ENCODE data around the gene CLDN5.

The CLDN5 gene

DNA sequence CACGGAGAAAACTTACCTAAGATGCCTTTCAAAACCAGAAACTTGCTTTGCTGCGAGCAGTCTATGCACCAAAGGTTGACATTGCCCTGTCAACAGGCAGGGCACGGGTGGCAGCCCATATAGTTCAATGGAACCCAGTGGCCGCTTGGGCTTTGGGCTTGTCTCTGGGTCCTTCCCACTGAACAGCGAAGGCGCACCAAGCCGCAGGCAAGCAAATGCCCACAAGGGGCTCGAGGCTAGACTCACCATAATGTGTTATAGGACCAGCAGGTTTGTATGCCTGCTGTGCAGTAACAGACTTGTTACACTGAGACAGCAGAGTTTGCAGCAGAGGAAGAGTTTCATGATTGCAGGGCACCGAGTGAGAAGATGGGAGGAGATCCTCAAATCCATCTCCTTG is 20.3 kb downstream of the CLDN5 start:
- DNase-seq (ENCODE audit: low read depth): no peak

DNA sequence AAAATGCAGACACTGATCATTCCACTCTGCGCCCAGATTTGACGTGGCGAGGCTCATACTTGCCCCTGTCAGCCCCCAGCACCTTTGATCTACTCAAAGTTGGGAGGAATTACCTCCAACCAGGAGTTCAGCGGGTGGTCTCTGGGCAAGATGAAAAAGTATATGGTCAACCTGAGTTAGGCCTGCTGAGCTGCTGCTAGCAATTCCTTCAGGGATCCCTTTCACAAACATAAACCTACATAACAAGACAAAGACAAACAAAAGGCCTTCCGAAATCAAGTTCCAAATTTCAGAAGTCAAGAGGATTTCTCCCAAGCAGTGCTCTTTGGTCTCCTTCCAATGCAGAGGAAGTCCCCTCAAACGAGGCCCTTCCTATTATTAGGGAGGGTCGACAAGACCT is 20.8 kb downstream of the CLDN5 start:
- no peak for DNase-seq (ENCODE audit: low read depth)

DNA sequence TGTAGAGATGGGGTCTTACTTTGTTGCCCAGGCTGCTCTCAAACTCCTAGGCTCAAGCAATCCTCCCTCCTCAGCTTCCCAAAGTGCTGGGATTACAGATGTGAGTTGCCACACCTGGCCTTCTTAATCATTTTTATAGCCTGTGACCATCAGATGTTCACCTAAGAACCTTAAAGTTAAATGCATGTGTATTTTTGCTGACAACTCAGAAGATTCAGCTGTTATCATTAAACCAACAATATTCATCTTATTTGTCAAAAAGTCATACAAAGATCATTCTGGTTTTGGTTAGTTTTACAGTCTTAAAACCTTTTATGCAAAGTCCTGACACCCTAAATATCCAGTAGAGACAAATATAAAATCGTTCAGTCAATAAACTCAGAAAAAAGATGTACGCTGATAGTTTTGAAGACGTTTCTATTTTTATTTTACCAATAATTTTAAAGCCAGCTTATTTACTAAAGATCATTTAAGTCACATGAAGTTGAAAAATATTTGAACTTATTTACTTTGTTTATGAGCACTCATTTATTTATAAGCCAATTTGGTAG is 22.2 kb downstream of the CLDN5 start:
- DNase-seq (ENCODE audit: low read depth): no peak

DNA sequence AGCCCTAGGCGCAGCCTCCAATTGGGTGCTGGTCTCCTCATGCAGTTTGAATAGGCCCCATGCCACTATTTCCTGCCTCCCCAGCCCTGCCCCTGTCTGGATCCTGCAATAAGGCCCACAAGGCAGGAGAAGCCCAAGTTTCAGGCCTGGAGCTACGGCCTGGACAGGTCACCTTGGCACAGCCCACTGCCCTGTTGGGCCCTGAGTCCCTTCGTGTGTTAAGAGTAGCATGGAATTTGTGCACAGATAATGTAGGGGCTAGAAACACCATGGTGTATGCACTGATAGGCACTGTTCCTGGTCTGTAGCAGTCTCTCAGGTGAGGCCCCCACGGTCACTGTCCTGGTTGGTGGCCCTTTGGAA is 24.3 kb downstream of the CLDN5 start:
- DNase-seq (ENCODE audit: low read depth): no peak

DNA sequence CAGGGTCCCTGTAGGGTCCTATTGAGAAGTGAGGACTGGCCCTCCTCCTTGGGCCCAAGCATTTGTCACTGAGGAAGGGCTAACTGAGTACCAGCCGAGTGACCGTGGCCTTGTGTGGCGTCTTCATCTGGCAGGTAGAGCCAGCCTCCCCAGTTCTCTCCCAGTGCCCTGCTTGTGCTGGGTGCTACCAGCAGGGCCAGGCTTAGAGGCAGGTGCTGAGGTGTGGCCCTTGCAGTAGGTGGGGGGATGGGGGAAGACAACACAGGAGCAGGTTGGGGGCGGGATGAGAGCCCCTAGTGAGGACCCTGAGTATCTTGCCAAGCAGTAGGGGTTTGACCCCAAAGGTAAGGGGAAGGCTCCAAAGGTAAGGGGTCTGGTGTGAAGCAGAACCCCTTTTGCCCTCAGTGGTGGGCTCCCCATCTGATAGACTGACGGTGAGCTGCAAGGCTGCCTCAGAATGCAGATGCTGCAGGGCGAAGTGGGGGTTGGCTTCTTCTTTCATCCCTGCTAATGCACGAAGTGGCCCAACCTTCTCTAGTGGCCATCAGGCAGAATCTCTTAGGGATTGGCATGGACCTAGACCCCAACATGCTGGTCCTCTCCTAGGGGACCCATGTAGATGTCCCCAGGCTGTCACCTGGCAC is 24.9 kb downstream of the CLDN5 start:
- no peak for DNase-seq (ENCODE audit: low read depth)

DNA sequence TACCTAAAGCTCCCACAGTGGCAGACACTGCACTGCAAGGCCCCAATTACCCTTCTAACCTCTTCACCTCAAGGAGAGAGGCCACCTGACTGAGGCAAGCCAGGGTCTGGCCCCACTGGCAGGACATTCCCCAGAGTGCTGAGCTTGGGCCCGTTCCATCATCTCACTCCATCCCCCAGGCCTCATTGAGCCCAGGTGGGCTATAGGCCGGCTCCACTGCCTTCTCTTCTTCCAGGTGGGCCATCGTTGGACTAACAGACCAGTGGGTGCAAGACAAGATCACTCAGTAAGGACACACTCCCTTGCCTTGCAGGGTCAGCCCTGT is 25.4 kb downstream of the CLDN5 start:
- no peak for DNase-seq (ENCODE audit: low read depth)

DNA sequence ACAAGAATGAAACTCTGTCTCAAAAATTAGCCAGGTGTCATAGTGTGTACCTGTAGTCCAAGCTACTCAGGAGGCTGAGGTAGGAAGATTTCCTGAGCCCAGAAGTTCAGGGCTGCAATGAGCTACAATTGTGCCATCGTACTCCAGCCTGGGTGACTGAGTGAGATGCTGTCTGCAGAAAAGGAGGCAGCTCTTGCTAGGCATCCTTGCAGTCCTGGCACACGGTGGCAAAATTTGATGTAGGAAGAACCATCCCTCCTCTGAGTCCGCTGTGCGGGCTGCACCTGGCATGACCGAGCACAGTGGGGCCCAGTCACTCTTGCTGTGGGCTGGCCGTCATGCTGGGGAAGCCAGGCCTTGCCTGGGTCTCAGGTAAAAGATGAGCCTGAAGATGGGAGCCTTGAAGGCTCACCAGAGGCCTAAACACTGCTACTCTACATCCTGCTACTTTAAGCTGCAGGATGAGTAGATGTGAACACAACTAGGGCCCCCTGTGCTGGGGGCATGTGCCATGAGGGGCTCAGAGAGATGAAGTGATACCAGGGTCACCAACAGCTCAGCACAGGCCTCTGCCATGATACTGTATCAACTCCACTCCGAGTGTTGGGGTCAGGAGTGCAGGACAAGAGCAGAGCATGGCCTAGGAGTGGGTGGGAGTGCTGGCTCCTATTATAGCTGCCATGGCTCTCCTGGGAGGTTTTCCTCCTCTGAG is 25.9 kb downstream of the CLDN5 start:
- no peak for DNase-seq (ENCODE audit: low read depth)

DNA sequence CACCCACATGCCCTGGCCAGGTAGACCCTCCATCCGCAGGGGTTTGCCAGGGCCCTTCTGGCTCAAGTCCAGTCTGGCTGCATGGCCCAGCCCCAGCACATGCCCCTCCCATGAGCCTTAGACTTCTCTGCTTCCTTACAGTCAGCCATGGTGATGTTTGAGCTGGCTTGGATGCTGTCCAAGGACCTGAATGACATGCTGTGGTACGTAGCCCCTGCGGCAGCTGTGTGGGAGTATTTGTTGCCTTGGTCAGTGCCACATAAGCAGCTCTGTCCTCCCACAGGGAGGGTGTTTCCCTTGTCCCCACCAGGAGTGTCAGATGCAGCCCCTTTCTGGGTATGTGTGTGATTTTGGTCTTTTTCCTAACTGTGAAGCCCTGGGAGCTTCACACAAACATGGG is 27.0 kb downstream of the CLDN5 start:
- peak; percentile 85 for DNase-seq (ENCODE audit: low read depth)

DNA sequence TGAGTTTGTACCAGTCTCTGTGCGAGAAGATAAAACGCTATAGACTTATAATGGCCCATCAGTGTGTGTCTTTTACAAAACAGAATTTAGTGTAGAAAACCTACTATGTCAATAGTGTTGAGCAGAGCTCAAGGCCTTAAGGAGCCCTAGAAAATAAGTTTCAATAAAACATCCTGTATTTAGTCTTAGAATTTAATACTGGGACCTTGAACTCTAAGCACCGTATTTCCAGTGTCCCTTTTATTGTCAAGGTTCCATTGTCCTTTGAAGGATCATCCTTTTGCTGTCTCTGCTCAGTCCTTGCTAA is 27.9 kb downstream of the CLDN5 start:
- no peak for DNase-seq (ENCODE audit: low read depth)

DNA sequence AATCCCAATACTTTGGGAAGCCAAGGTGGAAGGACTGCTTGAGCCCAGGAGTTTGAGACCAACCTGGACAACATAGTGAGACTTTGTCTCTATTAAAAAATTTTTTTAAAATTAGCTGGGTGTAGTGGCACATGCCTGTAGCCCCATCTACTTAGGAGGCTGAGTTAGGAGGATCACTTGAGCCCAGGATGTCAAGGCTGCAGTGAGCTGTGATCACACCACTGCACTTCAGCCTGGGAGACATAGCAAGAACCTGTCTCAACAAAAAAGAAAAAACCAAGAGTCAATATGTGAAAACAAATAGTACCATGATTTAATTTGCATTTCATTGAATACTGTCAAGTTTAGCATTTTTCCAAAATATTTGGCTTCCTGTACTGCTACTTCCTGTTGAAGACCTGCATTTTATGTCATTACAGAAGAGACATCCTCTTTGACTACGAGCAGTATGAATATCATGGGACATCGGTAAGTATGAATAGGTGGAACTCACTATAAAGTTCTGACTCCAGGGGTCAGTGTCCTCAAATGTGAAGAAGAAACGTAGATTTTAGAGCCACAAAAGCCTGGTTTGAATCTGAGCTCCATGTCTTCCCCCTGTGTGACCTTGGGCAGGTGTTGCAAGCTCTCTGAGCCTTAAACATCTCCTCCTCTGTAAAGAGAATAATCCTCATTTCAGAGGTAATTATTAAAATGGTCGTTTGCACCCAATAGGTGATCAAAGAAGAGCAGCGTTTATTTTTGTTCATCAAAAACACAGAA is 28.5 kb downstream of the CLDN5 start:
- DNase-seq (ENCODE audit: low read depth): peak; percentile 42

DNA sequence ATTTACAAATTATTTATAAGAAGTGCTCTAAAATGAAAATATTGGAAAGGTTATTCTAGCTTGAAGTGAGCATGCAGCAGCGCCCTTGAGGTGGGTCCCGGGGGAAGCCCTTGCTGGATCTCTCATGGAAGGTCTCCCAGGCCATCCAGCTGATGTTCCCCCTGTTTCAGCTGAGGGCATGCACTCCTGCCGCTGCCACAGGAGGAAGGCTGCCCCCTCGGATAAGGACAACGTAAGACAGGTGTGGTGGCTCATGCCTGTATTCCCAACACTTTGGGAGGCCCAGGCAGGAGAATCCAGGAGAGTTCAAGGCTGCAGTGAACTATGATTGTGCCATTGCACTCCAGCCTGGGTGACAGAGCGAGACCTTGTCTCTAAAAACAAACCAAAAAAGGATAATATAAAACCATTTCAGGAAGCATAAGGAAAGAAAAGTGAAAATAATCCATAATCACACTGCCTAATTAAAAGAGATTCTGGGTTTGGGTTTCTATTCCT is 29.5 kb downstream of the CLDN5 start:
- DNase-seq (ENCODE audit: low read depth): no peak

DNA sequence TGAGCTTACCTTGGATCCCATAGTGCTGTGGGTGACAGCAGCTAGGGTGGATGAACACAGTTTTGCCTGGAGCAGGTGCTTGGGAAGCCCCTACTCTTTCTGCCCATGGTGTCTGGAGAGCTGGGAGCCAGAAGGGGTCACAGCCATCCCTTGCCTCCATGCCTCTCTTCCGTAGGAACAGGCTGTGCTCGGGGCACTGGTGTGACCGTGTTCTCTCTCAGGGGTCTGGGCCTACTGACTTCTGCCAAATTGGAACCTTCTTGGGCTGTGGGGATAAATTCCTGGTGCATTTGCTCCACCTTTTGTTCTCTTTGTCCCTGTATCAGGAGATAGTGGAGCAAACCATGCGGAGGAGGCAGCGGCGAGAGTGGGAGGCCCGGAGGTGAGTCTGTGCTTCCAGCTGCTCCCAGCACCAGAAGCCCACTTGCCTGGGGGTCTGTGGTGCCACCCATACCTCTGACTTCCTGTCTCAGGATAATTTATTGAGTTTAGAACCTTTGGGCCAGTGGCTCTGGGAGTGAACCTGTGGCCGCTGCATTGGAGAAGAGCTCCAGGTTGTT is 30.1 kb downstream of the CLDN5 start:
- DNase-seq (ENCODE audit: low read depth): no peak

DNA sequence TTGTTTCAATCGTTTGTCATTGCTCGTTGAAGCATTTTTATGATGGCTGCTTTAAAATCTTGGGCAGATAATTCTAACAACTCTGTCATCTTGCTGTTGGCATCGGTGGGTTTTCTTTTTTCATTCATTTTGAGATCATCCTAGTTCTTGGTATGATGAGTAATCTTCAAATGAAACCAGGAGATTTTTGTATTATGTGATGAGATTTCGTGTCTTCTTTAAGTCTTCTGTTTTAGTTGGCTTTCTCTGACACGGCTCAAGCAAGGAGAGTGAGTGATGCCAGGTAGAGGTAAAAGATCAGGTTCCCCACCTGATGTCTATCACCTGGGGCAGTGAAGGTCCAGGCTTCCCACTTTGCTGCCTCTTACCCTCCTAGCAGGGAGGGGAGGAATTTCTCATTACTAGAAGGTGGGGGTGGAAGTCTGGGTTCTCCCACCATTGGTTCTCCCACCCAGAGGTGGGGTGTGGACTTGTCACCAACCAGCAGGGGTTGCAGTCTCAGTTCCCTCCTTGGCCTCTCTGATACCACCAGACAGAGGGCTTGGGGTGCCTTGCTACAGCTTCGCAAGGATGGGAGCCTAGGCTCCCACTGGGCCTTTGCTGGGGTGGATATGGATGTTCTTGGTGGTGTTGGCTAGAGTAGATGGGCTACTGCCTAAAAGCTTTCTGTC is 31.6 kb downstream of the CLDN5 start:
- DNase-seq (ENCODE audit: low read depth): no peak

DNA sequence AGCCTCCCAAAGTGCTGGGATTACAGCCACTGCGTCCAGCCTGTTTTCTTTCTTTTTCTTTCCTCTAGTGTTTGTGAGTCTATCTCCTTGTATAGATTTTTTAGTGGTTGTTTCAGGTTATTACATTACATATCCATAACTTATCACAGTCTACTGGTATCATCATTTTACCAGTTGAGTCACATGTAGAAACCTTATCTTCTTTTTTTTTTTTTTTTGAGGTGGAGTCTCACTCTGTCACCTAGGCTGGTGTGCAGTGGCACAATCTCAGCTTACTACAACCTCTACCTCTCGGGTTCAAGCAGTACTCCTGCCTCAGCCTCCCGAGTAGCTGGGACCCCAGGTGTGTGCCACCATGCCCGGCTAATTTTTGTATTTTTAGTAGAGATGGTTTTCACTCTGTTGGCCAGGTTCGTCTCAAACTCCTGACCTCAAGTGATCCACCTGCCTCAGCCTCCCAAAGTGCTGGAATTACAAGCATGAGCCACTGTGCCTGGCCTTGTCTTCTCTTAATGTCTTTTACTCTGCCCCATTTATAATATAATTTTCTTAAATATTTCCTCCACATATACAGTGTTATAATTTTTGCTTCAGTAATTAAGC is 33.5 kb downstream of the CLDN5 start:
- DNase-seq (ENCODE audit: low read depth): no peak

DNA sequence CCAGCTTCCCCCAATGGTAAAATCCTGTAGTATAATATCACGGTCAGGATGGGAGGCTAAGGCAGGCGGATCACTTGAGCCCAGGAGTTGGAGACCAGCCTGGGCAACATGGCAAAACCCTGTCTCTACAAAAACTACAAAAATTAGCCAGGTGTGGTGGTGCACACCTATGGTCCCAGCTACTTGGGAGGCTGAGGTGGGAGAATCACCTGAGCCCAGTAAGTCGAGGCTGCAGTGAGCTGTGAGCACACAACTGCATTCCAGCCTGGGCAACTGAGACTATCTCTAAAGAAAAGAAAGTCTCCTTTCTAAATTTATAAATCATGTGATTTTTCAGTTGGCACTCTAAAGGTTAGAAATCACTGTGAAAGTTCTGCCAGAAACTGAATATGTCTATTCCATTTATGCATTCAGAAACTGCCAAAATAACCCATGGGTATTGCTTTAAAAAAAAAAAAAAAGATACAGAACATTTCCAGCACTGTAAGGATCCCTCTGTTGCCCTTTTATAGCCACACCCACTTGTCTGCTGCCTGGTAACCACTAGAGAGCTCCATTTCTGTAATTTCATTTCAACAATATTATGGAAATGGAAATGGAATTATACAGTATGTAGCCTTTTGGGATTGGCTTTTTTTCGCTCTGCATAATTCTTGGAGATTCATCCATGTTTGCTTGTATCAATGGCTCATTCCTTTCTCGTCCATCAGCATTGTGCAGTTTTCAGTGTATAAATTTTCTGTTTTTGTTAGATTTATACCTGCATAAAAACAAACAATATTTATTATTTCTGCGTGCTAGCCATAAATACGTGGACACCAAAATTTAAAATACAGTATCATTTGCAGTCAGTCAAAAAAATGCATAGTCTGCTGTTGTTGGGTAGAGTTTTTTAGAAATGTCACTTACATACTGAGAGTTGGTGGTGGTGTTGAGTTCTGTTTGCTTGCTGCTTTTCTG is 35.0 kb downstream of the CLDN5 start:
- DNase-seq (ENCODE audit: low read depth): peak; percentile 48

DNA sequence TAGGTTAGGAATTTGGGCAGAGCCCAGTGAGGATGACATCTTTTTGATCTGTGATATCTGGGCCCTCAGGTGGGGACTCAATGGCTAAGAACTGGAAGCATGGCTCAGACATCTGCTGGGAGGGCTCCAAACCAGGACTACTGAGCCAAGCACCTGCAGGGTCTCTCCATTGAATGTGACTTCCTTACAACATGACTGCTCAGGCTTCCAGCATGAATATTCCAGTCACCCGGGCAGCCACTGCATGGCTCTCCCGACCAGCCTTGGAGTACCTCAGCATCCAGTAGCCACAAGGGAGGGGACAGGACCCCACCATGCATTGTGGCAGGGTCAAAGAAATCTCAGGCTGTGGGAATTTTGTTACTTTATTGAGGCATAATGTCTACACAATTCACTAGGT is 35.9 kb downstream of the CLDN5 start:
- DNase-seq (ENCODE audit: low read depth): no peak

DNA sequence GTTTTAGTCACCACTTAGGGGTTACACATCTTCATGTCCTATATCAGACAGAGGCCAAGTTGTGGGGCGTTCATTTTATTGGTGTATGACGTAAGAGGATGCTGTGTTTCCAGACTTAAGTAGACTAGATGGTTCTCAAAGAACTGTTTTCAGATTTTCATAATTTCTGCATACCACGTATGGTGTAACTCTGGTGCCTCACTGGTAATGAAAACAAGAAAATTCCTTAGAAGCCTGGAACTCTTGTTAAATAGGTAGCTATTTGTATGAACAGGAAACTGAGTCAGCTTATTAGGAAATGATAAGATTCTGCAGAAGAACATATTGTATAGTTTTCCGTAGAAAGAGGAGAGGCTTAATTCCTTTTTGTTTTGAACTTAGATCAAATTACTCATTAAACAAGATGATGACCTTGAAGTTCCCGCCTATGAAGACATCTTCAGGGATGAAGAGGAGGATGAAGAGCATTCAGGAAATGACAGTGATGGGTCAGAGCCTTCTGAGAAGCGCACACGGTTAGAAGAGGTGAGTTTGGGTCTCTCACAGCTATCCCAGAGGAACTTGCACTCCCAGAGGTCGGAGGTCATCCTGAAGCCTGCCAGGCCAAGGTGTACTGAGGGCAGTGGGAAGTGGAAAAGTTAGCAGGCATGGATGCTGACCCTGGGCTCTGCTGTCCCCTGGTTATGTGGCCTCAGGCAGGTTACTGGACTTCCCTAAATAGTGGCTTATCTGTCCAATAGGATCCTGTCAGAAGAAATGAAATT is 40.5 kb downstream of the CLDN5 start:
- peak; percentile 91 for DNase-seq (ENCODE audit: low read depth)

DNA sequence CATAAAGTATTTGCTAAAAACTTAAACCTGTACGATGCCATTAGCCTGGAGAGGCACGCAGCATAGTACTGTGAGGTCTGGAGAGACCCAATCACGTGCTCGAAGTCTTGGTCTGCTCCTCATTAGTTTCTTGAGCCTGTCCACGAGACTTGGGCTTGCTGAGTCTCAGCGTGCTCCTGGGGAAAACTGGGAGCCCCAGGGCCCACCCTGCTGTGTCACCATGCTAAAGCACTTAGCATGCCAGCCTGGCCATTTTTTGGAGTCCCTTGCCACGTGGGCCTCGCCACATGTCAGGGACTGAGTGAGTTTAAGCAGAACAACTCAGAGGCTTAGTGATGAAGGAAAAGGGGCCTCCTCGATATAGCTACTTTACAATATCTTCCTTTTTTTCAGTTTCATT is 41.9 kb downstream of the CLDN5 start:
- DNase-seq (ENCODE audit: low read depth): no peak

DNA sequence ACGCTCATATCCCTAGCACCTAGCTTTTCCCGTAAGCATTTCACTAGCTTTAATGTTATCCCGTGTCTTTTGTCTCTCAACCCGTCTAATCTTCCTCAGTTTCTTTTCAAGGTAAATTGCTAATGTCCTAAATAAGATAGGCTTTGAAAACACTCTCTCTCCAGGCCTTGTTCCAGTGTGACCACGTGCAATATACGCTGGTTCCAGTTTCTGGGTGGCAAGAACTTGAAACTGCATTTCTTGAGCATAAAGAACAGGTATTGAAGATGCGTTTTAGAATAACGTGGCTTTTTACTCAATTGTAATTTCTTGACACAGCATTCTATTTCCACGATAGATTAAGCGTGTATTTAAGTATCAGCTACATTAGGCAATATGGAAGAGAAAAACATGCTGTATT is 43.4 kb downstream of the CLDN5 start:
- DNase-seq (ENCODE audit: low read depth): no peak

DNA sequence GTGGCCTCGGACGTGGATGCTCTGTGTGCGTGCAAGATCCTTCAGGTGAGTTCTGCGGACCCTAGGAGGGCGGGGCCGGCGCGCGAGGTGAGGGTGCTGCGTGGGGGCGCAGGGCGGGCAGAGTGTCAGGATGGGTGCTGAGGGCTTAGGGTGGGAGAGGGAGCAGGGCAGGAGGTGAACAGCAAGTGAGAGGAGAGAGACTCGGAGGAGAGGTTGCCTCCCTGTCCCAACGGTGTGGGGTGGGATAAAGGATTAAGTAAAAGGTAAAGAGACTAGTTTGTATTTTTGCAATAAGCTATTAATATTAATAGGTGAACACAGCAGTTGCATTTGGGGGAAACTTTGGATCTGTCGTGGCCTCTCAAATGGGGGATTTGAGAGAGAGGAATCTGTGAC is 44.0 kb downstream of the CLDN5 start:
- no peak for DNase-seq (ENCODE audit: low read depth)

Data from EH (cell line).